HEK293T (cell line): Measurements from ENCODE around the gene LRRC51.

Source experiments
- CTCF ChIA-PET: fragments of 350-600 bp; formaldehyde crosslinking; extraction: SDS; loops from one replicate; lab custom pipeline; 2021; ENCODE audit warnings: antibody characterized with exemption, inconsistent platforms; lab: Yijun Ruan, JAX
- POLR2A ChIA-PET: fragments of 350-600 bp; formaldehyde crosslinking; extraction: SDS; loops from one replicate; lab custom pipeline; 2020; ENCODE audit warnings: antibody characterized with exemption, inconsistent platforms; lab: Yijun Ruan, JAX
- DNase-seq: peaks from one replicate; pipeline ENCODE4 v3.0.0; 2012; ENCODE audit warnings: mixed read lengths; ENCODE audit errors: extremely low spot score
- BHLHE40 ChIP-seq: fragments of 450-650 bp; IDR thresholded peaks from 2 replicates; pipeline ENCODE4 v1.6.1; 2016; ENCODE audit warnings: mild to moderate bottlenecking, moderate library complexity, borderline replicate concordance
- CTBP1 ChIP-seq: fragments of 450-650 bp; IDR thresholded peaks from 2 replicates; pipeline ENCODE4 v1.6.1; 2016; ENCODE audit warnings: borderline replicate concordance
- FOXK2 ChIP-seq: fragments of 450-650 bp; IDR thresholded peaks from 2 replicates; pipeline ENCODE4 v1.6.1; 2016; ENCODE audit warnings: mild to moderate bottlenecking
- NFRKB ChIP-seq: fragments of 450-650 bp; IDR thresholded peaks from 2 replicates; pipeline ENCODE4 v1.6.1; 2016; ENCODE audit warnings: mild to moderate bottlenecking, moderate library complexity

The LRRC51 gene

DNA sequence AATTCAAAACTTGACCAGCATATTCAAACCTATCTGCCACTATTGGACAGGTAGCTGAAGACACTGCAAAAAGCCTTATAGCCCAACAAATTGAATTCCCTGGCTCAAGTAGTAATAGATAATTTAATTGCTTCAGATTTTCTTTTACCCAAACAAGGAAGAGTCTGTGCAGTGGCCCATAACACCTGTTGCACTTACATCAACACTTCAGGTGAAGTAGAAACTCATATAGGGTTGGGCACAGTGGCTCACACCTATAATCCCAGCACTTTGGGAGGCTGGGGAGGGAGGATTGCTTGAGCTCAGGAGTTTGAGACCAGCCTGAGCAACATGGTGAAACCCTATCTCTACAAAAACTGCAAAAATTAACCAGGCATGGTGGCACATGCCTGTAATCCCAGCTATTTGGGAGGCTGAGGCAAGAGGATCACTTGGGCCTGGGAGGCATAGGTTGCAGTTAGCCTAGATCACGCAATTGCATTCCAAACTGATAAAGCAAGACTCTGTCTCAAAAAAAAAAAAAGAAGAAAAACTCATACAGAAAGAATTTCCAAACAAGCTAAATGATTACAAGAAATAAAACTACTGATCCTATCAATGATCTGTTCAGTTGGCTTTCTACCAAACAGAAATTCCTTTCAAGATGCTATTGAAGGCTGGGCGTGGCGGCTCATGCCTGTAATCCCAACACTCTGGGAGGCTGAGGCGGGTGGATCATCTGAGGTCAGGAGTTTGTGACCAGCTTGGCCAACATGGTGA, 64.3 kb downstream of the LRRC51 start:
- ChIA-PET CTCF (interaction anchor here (0.6 to 2.1 kb wide), 6 partner anchors 9 to 119 kb away, joined by 3 to 16 read pairs (median 4); no protein-coding TSS in a partner anchor), POLR2A (interaction anchor here (2.2 kb wide), 1 partner anchor 32 kb away, joined by 7 read pairs; the partner anchor contains the start of gene ANAPC15)
- no peak for TF ChIP-seq BHLHE40
- no peak for TF ChIP-seq NFRKB
- TF ChIP-seq CTBP1, result no peak
- TF ChIP-seq FOXK2, result no peak
- DNase-seq, result no peak
